Fibroblast of the conjunctiva (primary cell): Measurements from ENCODE around the gene HHAT.

Experiments
- DNase-seq: peaks from one replicate; pipeline ENCODE4 v3.0.0-alpha.2; 2010; ENCODE audit warnings: low read depth

The HHAT gene

GRCh38 chr1:210554382-210554781 lies 225.7 kb downstream of the HHAT start:
- DNase-seq = no peak

GRCh38 chr1:210556475-210556874 lies 227.8 kb downstream of the HHAT start:
- DNase-seq = no peak

- DNase-seq = no peak
Measured at GRCh38 chr1:210557426-210558077, 228.8 kb downstream of the HHAT start.

GRCh38 chr1:210558302-210558701 lies 229.6 kb downstream of the HHAT start:
- no peak for DNase-seq

GRCh38 chr1:210565306-210565705 lies 236.6 kb downstream of the HHAT start:
- DNase-seq = no peak

- no peak for DNase-seq
Measured at GRCh38 chr1:210568631-210569030, 239.9 kb downstream of the HHAT start.

GRCh38 chr1:210570116-210570515 lies 241.4 kb downstream of the HHAT start:
- no peak for DNase-seq

GRCh38 chr1:210571356-210572284 lies 242.9 kb downstream of the HHAT start:
- DNase-seq = no peak

- no peak for DNase-seq
Measured at GRCh38 chr1:210573141-210573540, 244.4 kb downstream of the HHAT start.

- DNase-seq = no peak
Measured at GRCh38 chr1:210582205-210582970, 253.7 kb downstream of the HHAT start.

- peak; percentile 51 for DNase-seq
Measured at GRCh38 chr1:210584439-210585113, 255.9 kb downstream of the HHAT start.

- DNase-seq = no peak
Measured at GRCh38 chr1:210586771-210587170, 258.1 kb downstream of the HHAT start.

GRCh38 chr1:210587566-210587965 lies 258.9 kb downstream of the HHAT start:
- no peak for DNase-seq

GRCh38 chr1:210588357-210588756 lies 259.7 kb downstream of the HHAT start:
- DNase-seq = no peak

- DNase-seq = no peak
Measured at GRCh38 chr1:210588946-210589345, 260.2 kb downstream of the HHAT start.

GRCh38 chr1:210591214-210591613 lies 262.5 kb downstream of the HHAT start:
- no peak for DNase-seq

- DNase-seq = no peak
Measured at GRCh38 chr1:210594605-210595004, 265.9 kb downstream of the HHAT start.

GRCh38 chr1:210596641-210597040 lies 267.9 kb downstream of the HHAT start:
- DNase-seq = no peak

- peak; percentile 63 for DNase-seq
Measured at GRCh38 chr1:210597555-210598134, 268.9 kb downstream of the HHAT start.

- DNase-seq = peak; percentile 85
Measured at GRCh38 chr1:210598135-210598652, 269.5 kb downstream of the HHAT start.

- DNase-seq = no peak
Measured at GRCh38 chr1:210600421-210601159, 271.9 kb downstream of the HHAT start.
